GM12875 (cell line): ENCODE results near the gene ITPRID1.

Experiments
- H3K4me3 ChIP-seq: one replicate; pipeline ENCODE4 v1.5.1; 2011; ENCODE audit warnings: low read depth, low read length, control low read depth
- TF ChIP-seq, protein P1 (sequence below): IDR thresholded peaks from 2 replicates; pipeline ENCODE4 v1.5.1; 2011; ENCODE audit warnings: low read depth, mild to moderate bottlenecking, control low read depth, inconsistent platforms, low read length, moderate library complexity, borderline replicate concordance; ENCODE audit not compliant: insufficient read depth

ITPRID1 gene

GRCh38 chr7:31492086-31492485 is 21.8 kb upstream of the ITPRID1 start:
- H3K4me3 ChIP-seq: no peak overlapping the region
- TF ChIP-seq, protein P1, sequence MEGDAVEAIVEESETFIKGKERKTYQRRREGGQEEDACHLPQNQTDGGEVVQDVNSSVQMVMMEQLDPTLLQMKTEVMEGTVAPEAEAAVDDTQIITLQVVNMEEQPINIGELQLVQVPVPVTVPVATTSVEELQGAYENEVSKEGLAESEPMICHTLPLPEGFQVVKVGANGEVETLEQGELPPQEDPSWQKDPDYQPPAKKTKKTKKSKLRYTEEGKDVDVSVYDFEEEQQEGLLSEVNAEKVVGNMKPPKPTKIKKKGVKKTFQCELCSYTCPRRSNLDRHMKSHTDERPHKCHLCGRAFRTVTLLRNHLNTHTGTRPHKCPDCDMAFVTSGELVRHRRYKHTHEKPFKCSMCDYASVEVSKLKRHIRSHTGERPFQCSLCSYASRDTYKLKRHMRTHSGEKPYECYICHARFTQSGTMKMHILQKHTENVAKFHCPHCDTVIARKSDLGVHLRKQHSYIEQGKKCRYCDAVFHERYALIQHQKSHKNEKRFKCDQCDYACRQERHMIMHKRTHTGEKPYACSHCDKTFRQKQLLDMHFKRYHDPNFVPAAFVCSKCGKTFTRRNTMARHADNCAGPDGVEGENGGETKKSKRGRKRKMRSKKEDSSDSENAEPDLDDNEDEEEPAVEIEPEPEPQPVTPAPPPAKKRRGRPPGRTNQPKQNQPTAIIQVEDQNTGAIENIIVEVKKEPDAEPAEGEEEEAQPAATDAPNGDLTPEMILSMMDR: no peak

GRCh38 chr7:31493714-31494181 is 20.1 kb upstream of the ITPRID1 start:
- TF ChIP-seq, protein P1: no peak
- H3K4me3 ChIP-seq: no peak overlapping the region

DNA sequence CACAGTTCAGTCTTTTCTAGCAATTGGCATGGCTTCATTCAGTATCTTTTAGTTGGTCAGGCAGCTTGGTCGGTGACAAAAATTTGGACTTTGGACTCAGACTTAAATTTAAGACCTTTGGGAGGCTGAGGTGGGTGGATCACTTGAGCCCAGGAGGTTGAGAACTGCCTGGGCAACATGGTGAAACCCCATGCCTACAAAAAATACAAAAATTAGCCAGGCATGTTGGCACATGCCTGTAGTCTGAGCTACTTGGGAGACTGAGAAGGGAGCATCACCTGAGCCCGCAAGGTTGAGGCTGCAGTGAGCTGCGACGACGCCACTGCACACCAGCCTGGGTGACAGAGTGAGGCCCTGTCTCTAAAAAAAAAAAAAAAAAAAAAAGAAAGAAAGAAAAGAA is 19.5 kb upstream of the ITPRID1 start:
- H3K4me3 ChIP-seq: no peak overlapping the region
- TF ChIP-seq, protein P1: no peak

- TF ChIP-seq, protein P1: no peak
- no peak overlapping the region for H3K4me3 ChIP-seq
Observed at GRCh38 chr7:31495653-31496052, 18.2 kb upstream of the ITPRID1 start.

DNA sequence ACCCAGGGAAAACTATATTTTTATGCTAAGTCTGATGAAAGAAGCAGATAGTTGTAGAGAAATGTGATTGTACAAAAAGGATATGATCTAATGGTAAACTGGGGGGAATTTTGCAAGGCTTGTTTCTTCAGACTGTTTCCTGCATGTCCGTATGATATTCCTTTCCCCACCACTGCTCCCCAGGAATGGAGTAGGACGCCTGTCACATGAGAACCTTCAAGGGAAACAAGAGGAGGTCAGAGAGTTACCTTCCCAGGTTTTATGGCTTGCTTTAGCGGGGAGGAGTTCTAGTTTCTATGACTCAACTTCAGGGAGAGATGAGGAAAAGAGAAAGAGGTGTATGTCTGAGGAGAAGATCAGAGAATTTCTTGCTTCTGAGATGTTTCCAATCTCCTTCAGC is 16.4 kb upstream of the ITPRID1 start:
- TF ChIP-seq, protein P1: no peak

GRCh38 chr7:31500656-31501055 is 13.2 kb upstream of the ITPRID1 start:
- TF ChIP-seq, protein P1: no peak
- H3K4me3 ChIP-seq: no peak overlapping the region

More for the DNA sequence above, 16.4 kb upstream of the ITPRID1 start:
- no peak overlapping the region for H3K4me3 ChIP-seq

DNA sequence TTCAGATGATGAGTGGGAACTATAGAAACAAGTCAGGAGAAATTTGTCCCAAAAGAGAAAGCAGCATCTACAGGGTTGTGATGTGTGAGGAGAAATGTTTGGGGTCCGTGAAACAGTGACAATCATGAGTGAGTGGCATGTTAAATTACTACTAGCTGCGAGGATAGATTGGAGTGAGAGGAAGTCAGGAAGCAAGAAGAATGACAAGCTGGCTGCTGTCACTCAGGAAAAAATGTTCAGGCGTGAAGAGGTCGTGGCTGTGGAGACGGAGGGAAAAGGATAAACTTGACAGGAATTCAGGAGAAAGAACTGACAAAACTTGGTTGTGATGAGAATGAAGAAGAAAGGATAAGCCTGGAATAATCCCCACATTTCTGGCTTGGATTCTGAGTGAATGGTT is 5.1 kb upstream of the ITPRID1 start:
- TF ChIP-seq, protein P1: no peak
- H3K4me3 ChIP-seq: no peak overlapping the region
